Stomach (tissue), 9 donors: ENCODE data around the gene KIF20B. TPM values are rescaled to one million over a fixed set of nuclear protein-coding genes. Genes with fewer than 3 reads are reported as not detected.

Experiments used
- DNase-seq, 2 donors: peaks; one replicate each; pipeline versions ENCODE4 v3.0.0 to v3.0.0-alpha.2; 2013 to 2019
- H3K27ac ChIP-seq, 5 donors: fragments of 200-600 bp in 4 of 5; sonication (generic) in 4 of 5; one replicate each; pipeline ENCODE4 v1.5.1; 2013 to 2019; ENCODE audit warnings: mild to moderate bottlenecking in 1 of 5, moderate library complexity in 1 of 5
- H3K27me3 ChIP-seq, 3 donors: fragments of 200-600 bp; sonication (generic); one replicate each; pipeline ENCODE4 v1.5.1; 2017 to 2019; ENCODE audit warnings: mixed run types in 1 of 3
- H3K36me3 ChIP-seq, 4 donors: fragments of 200-600 bp; sonication (generic); 1 replicate in 3 of 4; 2 replicates in 1 of 4; pipeline ENCODE4 v1.5.1; 2016 to 2019
- H3K4me1 ChIP-seq, 4 donors: fragments of 200-600 bp; sonication (generic); one replicate each; pipeline ENCODE4 v1.5.1; 2016 to 2019
- H3K4me3 ChIP-seq, 4 donors: fragments of 200-600 bp; sonication (generic) in 3 of 4; one replicate each; pipeline ENCODE4 v1.5.1; 2016 to 2019; ENCODE audit warnings: mild to moderate bottlenecking in 1 of 4
- H3K9me3 ChIP-seq, 4 donors: fragments of 200-600 bp; sonication (generic); one replicate each; pipeline ENCODE4 v1.5.1; 2016 to 2019
- EP300 ChIP-seq: sonication (generic); formaldehyde crosslinking; IDR thresholded peaks from one replicate; pipeline ENCODE4 v1.6.1; 2017; ENCODE audit warnings: antibody characterized with exemption
- POLR2A ChIP-seq, 4 donors: fragments of 450-650 bp; IDR thresholded peaks; one replicate each; pipeline ENCODE4 v1.6.1; 2016; ENCODE audit warnings: antibody characterized with exemption in 4 of 4, control low read depth in 2 of 4, mild to moderate bottlenecking in 1 of 4, moderate library complexity in 1 of 4
- POLR2AphosphoS5 ChIP-seq, 3 donors: sonication (generic); formaldehyde crosslinking; IDR thresholded peaks; one replicate each; pipeline ENCODE4 v1.6.1; 2016; ENCODE audit warnings: antibody characterized with exemption in 3 of 3
- WGBS, 5 donors: extraction: QIAGEN DNeasy Blood & Tissue Kit in 3 of 5; methylation state at CpG; one replicate each; pipeline versions ENCODE4 v1.1.5 to v1.1.7; 2013 to 2018; 5-methylcytosine and 5-hydroxymethylcytosine counted together
- intact Hi-C: fragments of 100-400 bp; cut with DNase I; formaldehyde crosslinking; loops from one replicate; pipeline ENCODE4 v1.15.1; 2023; ENCODE audit warnings: low total_unique reads
- polyA plus RNA-seq, 3 donors: library from polyadenylated mRNA; stranded (reverse); fragments of 200-250 nt; gene quantifications; one replicate each; pipeline ENCODE4 v1.2.3, GENCODE V29; 2013
- total RNA-seq, 5 donors: library from RNA; depleted of rRNA; stranded (reverse); fragments of >200 nt; gene quantifications; one replicate each; pipeline versions ENCODE4 v1.1.0 to v1.2.3, GENCODE V29; 2014 to 2016
- TF ChIP-seq, protein P1 (sequence below), 7 experiments: fragments of 450-650 bp in 4 of 7; fragments of 200-600 bp in 3 of 7; sonication (generic) in 3 of 7; IDR thresholded peaks; one replicate each; pipeline ENCODE4 v1.5.1; 2016 to 2019; ENCODE audit warnings: antibody characterized with exemption in 7 of 7, control low read depth in 2 of 7, mild to moderate bottlenecking in 1 of 7
- donor health status: healthy with polysubstance abuse.
- donor health status: Bipolar disorder and iron deficiency.
- donor health status: healthy.

KIF20B gene
- total and polyA plus RNA-seq, 8 donors: 1.5 to 10.6 (median 2.3) TPM

DNA sequence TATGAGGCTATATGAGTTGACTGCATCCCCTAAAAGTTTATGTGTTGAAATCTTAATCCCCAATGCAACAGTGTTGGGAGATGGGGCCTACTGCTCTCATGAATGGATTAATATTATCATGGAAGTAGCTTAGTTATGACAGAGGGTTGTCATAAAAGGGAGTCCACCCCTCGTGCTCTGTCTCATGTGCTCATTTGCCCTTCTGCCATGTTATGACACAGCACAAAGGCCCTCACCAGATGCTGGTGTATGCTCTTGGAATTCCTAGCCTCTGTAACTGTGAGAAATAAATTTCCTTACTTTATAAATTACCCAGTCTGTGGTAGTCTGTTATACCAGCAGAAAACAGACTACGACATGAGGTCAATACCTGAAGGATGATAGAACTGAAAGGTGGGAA lies 38.8 kb upstream of the KIF20B start:
- Histone ChIP-seq H3K36me3 (no peaks in the 10 kb centered on the region), H3K4me1 (no peaks in the 10 kb centered on the region), H3K4me3 (no peak overlapping the region), H3K9me3 (no peaks in the 10 kb centered on the region), H3K27me3 (no peaks in the 10 kb centered on the region), H3K27ac (no peak overlapping the region)
- WGBS, 5 donors: 79 to 88% (median 85%) methylated on average over 2 of the region's 2 CpGs
- DNase-seq: no peak
- intact Hi-C loops: no loop called here
- TF ChIP-seq POLR2A (IDR thresholded peaks at IDR 0.05): no peak
- no peak for TF ChIP-seq POLR2AphosphoS5 (IDR thresholded peaks at IDR 0.05)

GRCh38 chr10:89663144-89663543 lies 38.2 kb upstream of the KIF20B start:
- Histone ChIP-seq H3K36me3 (no peaks in the 10 kb centered on the region), H3K9me3 (no peaks in the 10 kb centered on the region), H3K4me1 (no peaks in the 10 kb centered on the region), H3K27me3 (no peaks in the 10 kb centered on the region), H3K4me3 (no peak overlapping the region), H3K27ac (no peak overlapping the region)
- intact Hi-C loops: no loop called here
- no peak for DNase-seq
- WGBS, 5 donors: 49 to 70% (median 66%) methylated on average over 3 of the region's 3 CpGs
- TF ChIP-seq EP300 (no peak), POLR2A (IDR thresholded peaks at IDR 0.05) (no peak), POLR2AphosphoS5 (IDR thresholded peaks at IDR 0.05) (no peak)

DNA sequence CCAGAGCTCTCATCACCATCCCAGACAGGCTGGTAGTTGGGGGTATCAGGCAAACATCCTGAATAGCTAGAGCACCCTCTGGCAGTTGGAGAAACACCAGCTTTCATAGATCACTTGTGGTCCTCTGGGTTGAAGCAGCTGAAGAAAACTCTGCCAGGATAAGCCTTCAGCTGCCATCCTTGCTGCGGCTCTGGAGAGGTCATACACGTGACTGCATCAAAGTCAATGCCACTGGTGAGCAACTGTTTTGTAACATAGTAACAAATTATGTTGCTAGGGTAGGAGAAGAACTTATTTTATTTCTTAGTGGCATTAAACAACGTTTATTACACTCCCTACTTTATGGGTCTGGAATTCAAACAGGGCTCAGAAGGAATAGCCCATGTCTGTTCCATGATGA lies 37.2 kb upstream of the KIF20B start:
- 68 to 76% (median 70%) methylated on average over 3 of the region's 3 CpGs for WGBS, 5 donors
- no peak for DNase-seq
- Histone ChIP-seq H3K4me1 (no peaks in the 10 kb centered on the region), H3K36me3 (no peaks in the 10 kb centered on the region), H3K27ac (no peak overlapping the region), H3K27me3 (no peaks in the 10 kb centered on the region), H3K9me3 (no peaks in the 10 kb centered on the region), H3K4me3 (no peak overlapping the region)
- intact Hi-C loops: no loop called here
- TF ChIP-seq EP300 (no peak), POLR2AphosphoS5 (IDR thresholded peaks at IDR 0.05) (no peak), POLR2A (IDR thresholded peaks at IDR 0.05) (no peak)
- TF ChIP-seq, protein P1, sequence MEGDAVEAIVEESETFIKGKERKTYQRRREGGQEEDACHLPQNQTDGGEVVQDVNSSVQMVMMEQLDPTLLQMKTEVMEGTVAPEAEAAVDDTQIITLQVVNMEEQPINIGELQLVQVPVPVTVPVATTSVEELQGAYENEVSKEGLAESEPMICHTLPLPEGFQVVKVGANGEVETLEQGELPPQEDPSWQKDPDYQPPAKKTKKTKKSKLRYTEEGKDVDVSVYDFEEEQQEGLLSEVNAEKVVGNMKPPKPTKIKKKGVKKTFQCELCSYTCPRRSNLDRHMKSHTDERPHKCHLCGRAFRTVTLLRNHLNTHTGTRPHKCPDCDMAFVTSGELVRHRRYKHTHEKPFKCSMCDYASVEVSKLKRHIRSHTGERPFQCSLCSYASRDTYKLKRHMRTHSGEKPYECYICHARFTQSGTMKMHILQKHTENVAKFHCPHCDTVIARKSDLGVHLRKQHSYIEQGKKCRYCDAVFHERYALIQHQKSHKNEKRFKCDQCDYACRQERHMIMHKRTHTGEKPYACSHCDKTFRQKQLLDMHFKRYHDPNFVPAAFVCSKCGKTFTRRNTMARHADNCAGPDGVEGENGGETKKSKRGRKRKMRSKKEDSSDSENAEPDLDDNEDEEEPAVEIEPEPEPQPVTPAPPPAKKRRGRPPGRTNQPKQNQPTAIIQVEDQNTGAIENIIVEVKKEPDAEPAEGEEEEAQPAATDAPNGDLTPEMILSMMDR (IDR thresholded peaks at IDR 0.05): no peak

GRCh38 chr10:89665302-89665701 lies 36.1 kb upstream of the KIF20B start:
- Histone ChIP-seq H3K4me3 (no peak overlapping the region), H3K9me3 (no peaks in the 10 kb centered on the region), H3K4me1 (no peaks in the 10 kb centered on the region), H3K27ac (no peak overlapping the region), H3K36me3 (no peaks in the 10 kb centered on the region), H3K27me3 (no peaks in the 10 kb centered on the region)
- WGBS, 5 donors: 66 to 85% (median 73%) methylated on average over 2 of the region's 2 CpGs
- intact Hi-C loops: no loop called here
- no peak for DNase-seq
- TF ChIP-seq POLR2AphosphoS5 (IDR thresholded peaks at IDR 0.05) (no peak), EP300 (no peak), POLR2A (IDR thresholded peaks at IDR 0.05) (no peak)
- TF ChIP-seq, protein P1 (IDR thresholded peaks at IDR 0.05): no peak

- Histone ChIP-seq H3K27ac (no peak overlapping the region), H3K4me1 (no peaks in the 10 kb centered on the region), H3K36me3 (no peaks in the 10 kb centered on the region), H3K9me3 (no peaks in the 10 kb centered on the region), H3K27me3 (no peaks in the 10 kb centered on the region), H3K4me3 (no peak overlapping the region)
- intact Hi-C loops: no loop called here
- TF ChIP-seq POLR2A (IDR thresholded peaks at IDR 0.05) (no peak), EP300 (no peak), POLR2AphosphoS5 (IDR thresholded peaks at IDR 0.05) (no peak)
- TF ChIP-seq, protein P1 (IDR thresholded peaks at IDR 0.05): no peak
- DNase-seq: no peak
- WGBS, 5 donors: 63 to 100% (median 84%) methylated on average over 1 of the region's 1 CpG
These were observed 35.3 kb upstream of the KIF20B start for GRCh38 chr10:89666138-89666537.
